ENCODE measurements around the gene FGF9.

GRCh38 chr13:21695546-21695945, 24.7 kb downstream of the FGF9 start:
- TF ChIP-seq NFIC (IDR thresholded peaks at IDR 0.05) (no peak), CEBPB (IDR thresholded peaks at IDR 0.05) (no peak), TEAD4 (IDR thresholded peaks at IDR 0.05) (no peak), TCF12 (IDR thresholded peaks at IDR 0.05; ENCODE audit: low read depth) (no peak), CREB1 (IDR thresholded peaks at IDR 0.05; ENCODE audit: low read depth) (no peak), EP300 (IDR thresholded peaks at IDR 0.05; ENCODE audit: borderline replicate concordance) (no peak), USF1 (IDR thresholded peaks at IDR 0.05) (no peak), RAD21 (IDR thresholded peaks at IDR 0.05; ENCODE audit: low read depth) (no peak), YY1 (IDR thresholded peaks at IDR 0.05; ENCODE audit: low read depth) (no peak), MAX (IDR thresholded peaks at IDR 0.05) (no peak), FOXM1 (IDR thresholded peaks at IDR 0.05; ENCODE audit: borderline replicate concordance, low read depth) (no peak), TAF1 (IDR thresholded peaks at IDR 0.05; ENCODE audit: low read depth) (no peak)
- TF ChIP-seq, protein P1, sequence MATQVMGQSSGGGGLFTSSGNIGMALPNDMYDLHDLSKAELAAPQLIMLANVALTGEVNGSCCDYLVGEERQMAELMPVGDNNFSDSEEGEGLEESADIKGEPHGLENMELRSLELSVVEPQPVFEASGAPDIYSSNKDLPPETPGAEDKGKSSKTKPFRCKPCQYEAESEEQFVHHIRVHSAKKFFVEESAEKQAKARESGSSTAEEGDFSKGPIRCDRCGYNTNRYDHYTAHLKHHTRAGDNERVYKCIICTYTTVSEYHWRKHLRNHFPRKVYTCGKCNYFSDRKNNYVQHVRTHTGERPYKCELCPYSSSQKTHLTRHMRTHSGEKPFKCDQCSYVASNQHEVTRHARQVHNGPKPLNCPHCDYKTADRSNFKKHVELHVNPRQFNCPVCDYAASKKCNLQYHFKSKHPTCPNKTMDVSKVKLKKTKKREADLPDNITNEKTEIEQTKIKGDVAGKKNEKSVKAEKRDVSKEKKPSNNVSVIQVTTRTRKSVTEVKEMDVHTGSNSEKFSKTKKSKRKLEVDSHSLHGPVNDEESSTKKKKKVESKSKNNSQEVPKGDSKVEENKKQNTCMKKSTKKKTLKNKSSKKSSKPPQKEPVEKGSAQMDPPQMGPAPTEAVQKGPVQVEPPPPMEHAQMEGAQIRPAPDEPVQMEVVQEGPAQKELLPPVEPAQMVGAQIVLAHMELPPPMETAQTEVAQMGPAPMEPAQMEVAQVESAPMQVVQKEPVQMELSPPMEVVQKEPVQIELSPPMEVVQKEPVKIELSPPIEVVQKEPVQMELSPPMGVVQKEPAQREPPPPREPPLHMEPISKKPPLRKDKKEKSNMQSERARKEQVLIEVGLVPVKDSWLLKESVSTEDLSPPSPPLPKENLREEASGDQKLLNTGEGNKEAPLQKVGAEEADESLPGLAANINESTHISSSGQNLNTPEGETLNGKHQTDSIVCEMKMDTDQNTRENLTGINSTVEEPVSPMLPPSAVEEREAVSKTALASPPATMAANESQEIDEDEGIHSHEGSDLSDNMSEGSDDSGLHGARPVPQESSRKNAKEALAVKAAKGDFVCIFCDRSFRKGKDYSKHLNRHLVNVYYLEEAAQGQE (IDR thresholded peaks at IDR 0.05; ENCODE audit: low read depth) = no peak
